ENCODE measurements around the gene RABGGTA. TPM values are rescaled to one million over a fixed set of nuclear protein-coding genes. Genes with fewer than 3 reads are reported as not detected.

The RABGGTA gene
- total and polyA plus RNA-seq, 9 of the 15 experiments (the other 6 are each of a cell fraction or from before 2014, with no cell fraction given) = 4.5 to 24.2 (median 15.5) TPM

GRCh38 chr14:24255931-24256711, 15.3 kb downstream of the RABGGTA start (continued):
- peak; percentile 94 for TF ChIP-seq TEAD4 (IDR thresholded peaks at IDR 0.05; ENCODE audit: low read length)
- no peak for TF ChIP-seq TEAD4 (CRISPR knock-in tag; IDR thresholded peaks at IDR 0.05; ENCODE audit: borderline replicate concordance)
- no peak for TF ChIP-seq ERF (CRISPR knock-in tag; IDR thresholded peaks at IDR 0.05)
- TF ChIP-seq MAZ (CRISPR knock-in tag; conservative IDR thresholded peaks at IDR 0.05 in 1 of 2, IDR thresholded peaks at IDR 0.05 in 1 of 2) = 0 out of 4 replicates have a peak, but pooled peaks of 1 of the 2 experiments have one; percentile 46
- peak; percentile 73; the same call in 1 of the 2 replicates for TF ChIP-seq LEF1 (IDR thresholded peaks at IDR 0.05)
- TF ChIP-seq CHD7 (IDR thresholded peaks at IDR 0.05; ENCODE audit: low read depth, low read length) = no peak
- no peak for TF ChIP-seq ZNF764 (CRISPR knock-in tag; IDR thresholded peaks at IDR 0.05; ENCODE audit: low read depth)
- TF ChIP-seq GTF2F1 (IDR thresholded peaks at IDR 0.05; ENCODE audit: low read depth, low read length) = no peak
- no peak for TF ChIP-seq ZNF354B (CRISPR knock-in tag; IDR thresholded peaks at IDR 0.05)
- no peak for TF ChIP-seq ZNF717 (CRISPR knock-in tag; IDR thresholded peaks at IDR 0.05)
- no peak for TF ChIP-seq HNRNPLL (IDR thresholded peaks at IDR 0.05; ENCODE audit: low read depth, low read length, poor library complexity, severe bottlenecking)
- TF ChIP-seq MTA1 (IDR thresholded peaks at IDR 0.05; ENCODE audit: borderline replicate concordance) = no peak
- no peak for TF ChIP-seq ZNF316 (IDR thresholded peaks at IDR 0.05)
- TF ChIP-seq JUND (IDR thresholded peaks at IDR 0.05; ENCODE audit: borderline replicate concordance, low read depth, low read length) = no peak
- TF ChIP-seq JUND (tag; IDR thresholded peaks at IDR 0.05; ENCODE audit: borderline replicate concordance, low read depth, low read length) = no peak

Data from K562 (cell line).